Cardiac muscle cell (in vitro differentiated cells and primary cell): ENCODE results near the gene OTOG. TPM values are rescaled to one million over a fixed set of nuclear protein-coding genes. Genes with fewer than 3 reads are reported as not detected.

Experiments
- DNase-seq, 2 donors: peaks; one replicate each; pipeline versions ENCODE4 v3.0.0 to v3.0.0-alpha.2; 2010 to 2017; ENCODE audit warnings: low read depth in 1 of 2, low spot score in 1 of 2
- H3K27ac ChIP-seq: fragments of 200-600 bp; sonication (generic); 2 replicates; pipeline ENCODE4 v1.5.1; 2016
- H3K27me3 ChIP-seq: fragments of 200-600 bp; sonication (generic); 2 replicates; pipeline ENCODE4 v1.6.0; 2016; ENCODE audit warnings: control low read depth
- H3K36me3 ChIP-seq: fragments of 200-600 bp; sonication (generic); 2 replicates; pipeline ENCODE4 v1.5.1; 2016; ENCODE audit warnings: control low read depth
- H3K4me1 ChIP-seq: fragments of 200-600 bp; sonication (generic); 2 replicates; pipeline ENCODE4 v1.8.1; 2017; ENCODE audit warnings: low read depth, mild to moderate bottlenecking, mixed run types
- H3K4me3 ChIP-seq: fragments of 200-600 bp; sonication (generic); 2 replicates; pipeline ENCODE4 v1.5.1; 2016; ENCODE audit warnings: mild to moderate bottlenecking
- H3K9me3 ChIP-seq: fragments of 200-600 bp; sonication (generic); 2 replicates; pipeline ENCODE4 v1.5.1; 2017; ENCODE audit warnings: low read depth, mild to moderate bottlenecking, control low read depth
- CTCF ChIP-seq: IDR thresholded peaks from 2 replicates; pipeline ENCODE4 v1.5.1; 2012; ENCODE audit warnings: low read depth, mild to moderate bottlenecking, low read length
- polyA plus RNA-seq: library from polyadenylated mRNA; unstranded; fragments of >200 nt; fragmentation: Nextera tagmentation; extraction: Ambion mirVana; gene quantifications from 2 replicates; pipeline ENCODE4 v1.2.1, GENCODE V29; 2016
- total RNA-seq: library from RNA; depleted of rRNA; stranded (reverse); fragments of >200 nt; gene quantifications from 2 replicates; pipeline ENCODE4 v1.2.3, GENCODE V29; 2016

The OTOG gene
- total and polyA plus RNA-seq, 2 experiments from 2014 or later, result 0.15 TPM; not detected in 1

- H3K4me3 ChIP-seq, result no peak overlapping the region
- H3K4me1 ChIP-seq, result no peaks in the 10 kb centered on the region
- no peaks in the 10 kb centered on the region for H3K9me3 ChIP-seq
- TF ChIP-seq CTCF, result no peak
- H3K27ac ChIP-seq, result no peak overlapping the region
- DNase-seq, result no peak
- no peaks in the 10 kb centered on the region for H3K36me3 ChIP-seq
- no peaks in the 10 kb centered on the region for H3K27me3 ChIP-seq
Observed at GRCh38 chr11:17636721-17637120, 89.7 kb downstream of the OTOG start.

- H3K4me1 ChIP-seq, result no peaks in the 10 kb centered on the region
- no peak overlapping the region for H3K27ac ChIP-seq
- TF ChIP-seq CTCF, result no peak
- H3K4me3 ChIP-seq, result no peak overlapping the region
- no peak for DNase-seq
- H3K27me3 ChIP-seq, result no peaks in the 10 kb centered on the region
- no peaks in the 10 kb centered on the region for H3K36me3 ChIP-seq
- H3K9me3 ChIP-seq, result no peaks in the 10 kb centered on the region
Observed at GRCh38 chr11:17637901-17638300, 90.8 kb downstream of the OTOG start.

- H3K36me3 ChIP-seq, result no peaks in the 10 kb centered on the region
- DNase-seq, result no peak
- no peak for TF ChIP-seq CTCF
- no peaks in the 10 kb centered on the region for H3K4me1 ChIP-seq
- no peaks in the 10 kb centered on the region for H3K27me3 ChIP-seq
- no peaks in the 10 kb centered on the region for H3K9me3 ChIP-seq
- no peak overlapping the region for H3K27ac ChIP-seq
- no peak overlapping the region for H3K4me3 ChIP-seq
Observed at GRCh38 chr11:17638311-17638710, 91.3 kb downstream of the OTOG start.

GRCh38 chr11:17639091-17639490, 92.0 kb downstream of the OTOG start:
- H3K4me1 ChIP-seq, result no peaks in the 10 kb centered on the region
- DNase-seq, result no peak
- H3K4me3 ChIP-seq, result no peak overlapping the region
- no peaks in the 10 kb centered on the region for H3K9me3 ChIP-seq
- H3K36me3 ChIP-seq, result no peaks in the 10 kb centered on the region
- no peak overlapping the region for H3K27ac ChIP-seq
- H3K27me3 ChIP-seq, result no peaks in the 10 kb centered on the region
- no peak for TF ChIP-seq CTCF

- H3K27ac ChIP-seq, result no peak overlapping the region
- TF ChIP-seq CTCF, result no peak
- H3K27me3 ChIP-seq, result no peaks in the 10 kb centered on the region
- H3K36me3 ChIP-seq, result no peaks in the 10 kb centered on the region
- DNase-seq, result no peak
- no peak overlapping the region for H3K4me3 ChIP-seq
- no peaks in the 10 kb centered on the region for H3K4me1 ChIP-seq
- no peaks in the 10 kb centered on the region for H3K9me3 ChIP-seq
Observed at GRCh38 chr11:17639781-17640180, 92.7 kb downstream of the OTOG start.
